H54 (cell line): Measurements from ENCODE around the gene POU6F2.
"Not testable (repeated sequence)": the region's sequence is repeated elsewhere in the genome, so short reads cannot be mapped to it uniquely, and the experiment has no call there.

Source experiments
- DNase-seq: peaks from one replicate; pipeline ENCODE4 v3.0.0; 2011; ENCODE audit warnings: low spot score, mixed read lengths; ENCODE audit not compliant: insufficient read length
- FAIRE-seq: peaks from 3 replicates; lab custom pipeline; 2011; peaks lifted over from hg19 to GRCh38; lab: Jason Lieb, UNC
- POLR2A ChIP-seq: IDR thresholded peaks from 2 replicates; pipeline ENCODE4 v1.6.1; 2011; ENCODE audit warnings: low read depth, mild to moderate bottlenecking, low read length

Gene POU6F2

DNA sequence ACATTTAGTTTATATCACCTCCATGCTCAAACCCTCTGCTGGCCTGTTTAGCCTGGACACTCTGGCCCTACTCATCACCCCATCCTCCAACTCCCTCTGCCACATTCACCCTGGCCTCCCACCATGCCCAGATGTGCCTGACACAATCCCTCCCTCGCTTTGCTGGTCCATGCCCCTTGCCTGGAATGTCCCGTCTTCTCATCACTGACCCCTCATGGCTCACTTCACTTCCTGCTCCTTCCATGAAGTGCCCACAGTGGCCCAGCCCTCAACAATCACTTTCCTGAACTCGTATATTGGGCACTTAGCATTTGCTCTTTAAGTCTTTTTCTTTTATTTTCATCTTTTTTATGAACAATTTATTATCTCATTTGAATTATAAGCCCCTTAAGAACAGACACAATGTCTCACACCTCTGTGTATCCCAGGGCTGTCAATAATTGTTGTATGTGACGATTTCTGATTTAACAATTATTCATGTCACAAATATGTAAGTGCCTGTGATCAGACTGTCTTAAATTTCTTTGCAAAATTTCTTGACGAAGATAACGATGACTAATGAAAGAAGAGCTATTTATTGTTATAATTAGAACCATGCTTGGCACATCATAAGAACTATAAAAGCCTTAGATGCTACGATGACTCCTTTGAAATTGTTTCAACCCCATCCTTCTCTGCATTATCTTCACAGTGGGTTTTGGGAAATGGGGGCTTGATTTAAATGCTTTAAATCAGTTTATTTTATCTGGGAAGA, 378.6 kb downstream of the POU6F2 start:
- TF ChIP-seq POLR2A: no peak
- no peak for FAIRE-seq
- no peak for DNase-seq

DNA sequence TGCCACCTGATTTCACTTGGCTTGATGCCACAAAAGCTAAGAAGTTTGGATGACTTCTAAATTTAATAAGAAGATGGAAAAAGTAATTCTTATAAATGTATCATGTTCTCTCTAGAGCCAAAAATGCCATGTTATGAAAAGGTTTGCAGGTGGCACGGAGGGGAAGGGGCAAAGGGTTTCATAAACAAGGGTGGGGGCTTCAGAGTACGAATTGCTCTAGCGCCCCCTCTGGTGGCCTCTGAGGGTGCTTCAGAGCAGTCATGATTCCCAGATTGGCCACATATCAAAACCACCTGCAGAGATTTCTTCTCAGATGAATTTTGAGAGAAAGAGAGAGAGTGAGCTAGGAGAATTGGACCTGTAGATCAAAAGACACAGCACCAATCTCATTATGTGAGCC, 379.9 kb downstream of the POU6F2 start:
- FAIRE-seq (no peak), DNase-seq (no peak)
- no peak for TF ChIP-seq POLR2A

DNA sequence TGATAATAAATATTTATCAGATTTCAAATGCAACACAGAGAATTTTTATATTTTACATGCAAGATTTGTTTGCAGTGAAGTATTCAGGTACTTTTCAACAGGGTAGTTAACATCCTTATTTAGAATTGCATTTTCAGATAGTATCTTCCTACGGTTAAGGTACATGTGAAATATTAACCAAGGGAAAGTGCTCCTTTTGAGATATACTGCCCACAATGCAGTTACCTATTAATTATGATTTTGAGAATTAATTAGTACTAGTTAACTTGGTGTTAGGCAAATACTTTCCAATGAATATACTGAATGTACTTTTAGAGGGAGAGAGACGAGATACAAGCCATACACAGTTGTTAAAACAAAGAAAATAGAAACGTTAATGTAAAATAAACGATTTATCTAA, 382.3 kb downstream of the POU6F2 start:
- FAIRE-seq (no peak), DNase-seq (no peak)
- no peak for TF ChIP-seq POLR2A

DNA sequence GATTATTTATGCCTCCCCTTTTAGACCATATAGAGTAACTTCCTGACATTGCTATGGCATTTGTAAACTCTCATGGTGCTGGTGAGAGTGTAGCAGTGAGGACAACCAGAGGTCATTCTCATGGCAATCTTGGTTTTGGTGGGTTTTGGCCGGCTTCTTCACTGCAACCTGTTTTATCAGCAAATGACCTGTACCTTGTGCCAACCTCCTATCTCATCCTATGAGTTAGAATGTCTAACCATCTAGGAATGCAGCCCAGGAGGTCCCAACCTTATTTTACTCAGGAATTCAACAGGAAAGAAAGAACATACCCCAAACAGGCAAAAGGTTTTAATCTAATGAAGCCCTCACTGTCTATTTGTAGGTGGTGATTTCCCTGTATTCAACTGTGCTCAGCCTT, 383.1 kb downstream of the POU6F2 start:
- DNase-seq: no peak
- FAIRE-seq: no peak
- no peak for TF ChIP-seq POLR2A

DNA sequence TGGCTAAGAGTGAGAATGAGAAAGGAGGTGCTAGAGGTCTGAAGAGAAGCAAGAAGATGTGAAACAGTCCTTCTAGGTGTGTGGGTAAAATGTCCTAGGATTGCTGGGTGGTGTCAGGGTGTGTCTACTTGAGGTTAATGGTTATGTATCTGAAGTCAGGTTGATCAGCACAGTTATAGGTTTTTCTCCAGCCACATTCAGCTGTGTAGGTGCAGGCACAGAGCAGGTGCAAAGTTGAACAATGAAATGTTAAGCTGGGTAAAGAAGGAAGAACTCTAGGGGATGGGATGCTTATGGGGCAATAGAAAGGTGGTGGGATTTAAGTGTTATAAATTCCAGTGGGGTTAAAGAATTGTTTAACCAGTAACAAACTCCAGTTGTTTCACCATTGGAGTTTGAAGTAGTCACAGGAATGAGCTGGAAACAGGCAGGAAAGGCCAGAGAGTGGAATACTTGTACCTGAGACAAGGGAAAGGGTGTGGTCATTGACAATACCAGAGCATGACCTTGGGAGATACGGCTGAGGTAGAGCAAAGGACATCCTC, 388.1 kb downstream of the POU6F2 start:
- TF ChIP-seq POLR2A: no peak
- FAIRE-seq (no peak), DNase-seq (no peak)

DNA sequence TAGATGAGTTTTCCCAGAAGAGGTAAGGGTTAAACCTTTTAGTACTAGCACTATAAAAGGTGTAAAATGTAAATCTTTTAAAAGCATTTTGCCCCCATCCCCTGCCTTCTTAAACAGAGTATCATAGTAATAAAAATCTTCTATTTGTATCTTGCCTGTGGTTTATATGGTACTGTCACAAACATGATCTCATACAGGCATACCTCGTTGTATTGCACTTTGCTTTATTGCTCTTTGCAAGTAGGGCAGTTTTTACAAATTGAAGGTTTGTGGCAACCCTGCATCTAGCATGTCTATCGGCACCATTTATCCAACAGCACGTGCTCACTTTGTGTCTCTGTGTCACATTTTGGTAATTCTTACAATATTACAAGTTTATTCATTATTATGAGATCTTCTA, 389.7 kb downstream of the POU6F2 start:
- TF ChIP-seq POLR2A: no peak
- FAIRE-seq (no peak), DNase-seq (no peak)

DNA sequence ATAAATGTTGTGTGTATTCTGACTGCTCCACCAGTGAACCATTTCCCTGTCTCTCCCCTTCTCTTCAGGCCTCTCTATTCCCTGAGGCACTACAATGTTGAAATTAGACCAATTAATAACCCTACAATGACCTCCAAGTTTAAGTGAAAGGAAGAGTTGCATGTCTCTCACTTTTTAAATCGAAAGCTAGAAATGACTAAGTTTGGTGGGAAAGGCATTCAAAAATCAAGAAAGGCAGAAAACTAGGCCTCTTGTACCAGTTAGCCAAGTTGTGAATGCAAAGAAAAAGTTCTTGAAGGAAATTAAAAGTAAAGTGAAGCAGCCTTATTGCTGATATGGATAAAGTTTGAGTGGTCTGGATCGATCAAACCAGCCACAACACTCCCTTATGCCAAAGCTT, 390.2 kb downstream of the POU6F2 start:
- TF ChIP-seq POLR2A: no peak
- no peak for DNase-seq
- FAIRE-seq: no peak

DNA sequence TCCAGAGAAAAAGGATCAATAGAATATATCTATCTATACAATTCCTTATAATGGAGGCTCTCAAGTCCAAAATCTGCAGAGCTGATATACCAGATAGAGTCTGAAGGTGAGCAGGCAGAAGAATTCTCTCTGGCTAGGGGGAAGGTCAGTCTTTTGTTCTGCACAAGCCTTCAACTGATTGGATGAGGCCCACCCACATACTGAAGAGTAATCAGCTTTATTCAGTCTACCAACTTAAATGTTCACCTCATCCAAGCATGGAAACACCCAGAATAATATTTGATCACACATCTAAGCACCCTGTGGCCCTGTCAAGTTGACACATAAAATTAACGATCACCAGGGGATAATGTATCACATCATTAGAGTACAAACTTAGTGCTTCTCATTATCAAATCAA, 394.7 kb downstream of the POU6F2 start:
- FAIRE-seq: no peak
- no peak for DNase-seq
- TF ChIP-seq POLR2A: no peak

DNA sequence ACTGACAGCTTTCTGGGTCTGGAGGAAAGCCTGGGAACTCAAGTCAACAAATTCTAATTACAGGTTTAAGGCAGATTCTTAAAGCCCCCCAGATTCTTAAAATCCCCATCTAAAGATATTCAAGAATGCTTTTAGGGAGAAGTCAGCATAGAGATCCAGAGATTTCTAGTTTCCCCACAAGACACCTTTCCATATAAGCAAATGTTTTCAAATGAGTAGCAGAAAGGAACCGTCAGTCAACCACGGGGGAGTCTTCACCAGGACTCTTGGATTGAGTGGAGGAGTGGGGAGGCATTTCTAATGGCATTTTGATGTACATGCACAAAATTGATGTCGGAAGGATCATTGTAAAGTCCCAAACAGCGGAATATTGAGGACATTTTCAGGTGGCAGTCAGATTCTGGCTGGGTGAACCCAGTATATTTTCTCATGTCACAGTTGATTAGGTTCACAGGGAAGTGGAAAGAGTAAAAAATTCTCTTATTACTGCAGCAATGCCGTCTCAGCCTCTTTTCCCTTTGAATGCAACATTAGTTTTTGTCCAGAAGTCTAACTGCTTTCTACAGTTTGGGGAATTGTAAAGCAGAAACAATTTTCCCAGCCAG, 396.8 kb downstream of the POU6F2 start:
- FAIRE-seq (no peak), DNase-seq (no peak)
- no peak for TF ChIP-seq POLR2A

DNA sequence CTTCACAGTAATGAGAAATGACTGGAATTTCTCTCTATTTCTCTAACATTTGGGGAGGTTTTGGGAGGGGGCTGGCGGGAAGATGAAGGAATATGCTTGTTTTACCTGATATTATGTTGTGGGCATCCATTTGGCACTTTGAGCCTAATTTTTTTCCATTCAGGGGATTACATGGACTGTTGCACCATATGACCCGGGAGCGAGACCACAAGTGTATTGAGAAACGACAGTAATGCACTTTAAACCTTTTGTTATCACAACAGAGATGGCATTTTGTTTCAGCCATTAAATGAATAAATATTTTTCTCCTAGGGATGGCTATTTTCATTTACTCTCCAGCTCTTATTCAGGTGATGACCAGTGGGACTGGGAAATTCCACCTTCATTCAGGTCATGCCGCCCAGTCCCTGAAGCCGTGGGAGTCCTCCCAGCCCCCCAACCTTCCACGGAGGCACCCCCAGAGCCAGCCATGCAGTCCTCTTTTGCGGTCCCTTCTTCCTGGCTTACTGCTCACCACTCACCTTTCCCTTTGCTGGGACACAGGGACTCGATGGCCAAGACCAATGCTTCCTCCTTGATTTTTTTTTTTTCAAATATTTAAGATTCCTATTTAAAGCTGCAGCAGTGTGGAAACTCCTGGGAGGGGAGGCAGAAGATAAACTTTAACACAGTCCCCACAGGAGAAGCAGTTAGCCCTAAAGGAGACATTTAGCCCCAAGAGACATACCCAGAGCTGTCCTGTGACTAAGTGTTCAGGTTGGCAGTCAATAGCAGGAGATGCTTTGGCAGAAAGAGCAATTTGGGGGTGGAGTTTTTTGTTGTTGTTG, 397.6 kb downstream of the POU6F2 start:
- TF ChIP-seq POLR2A: no peak
- no peak for DNase-seq
- no peak for FAIRE-seq

DNA sequence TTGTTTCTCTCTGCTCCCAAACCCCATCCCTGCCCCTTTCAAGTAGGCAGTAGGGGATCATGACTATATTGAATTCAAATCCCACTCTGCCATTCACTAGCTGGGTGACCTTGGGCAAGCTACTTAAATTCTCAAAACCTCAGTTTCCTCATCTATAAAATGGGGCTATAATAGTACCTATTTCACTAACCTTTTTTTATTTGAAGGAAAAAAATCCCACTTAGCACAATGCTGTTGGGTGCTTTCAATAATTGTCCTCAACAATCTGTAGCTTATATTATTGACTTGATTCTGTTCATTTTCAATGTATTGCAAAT, 398.1 kb downstream of the POU6F2 start:
- no peak for TF ChIP-seq POLR2A
- no peak for FAIRE-seq
- no peak for DNase-seq

DNA sequence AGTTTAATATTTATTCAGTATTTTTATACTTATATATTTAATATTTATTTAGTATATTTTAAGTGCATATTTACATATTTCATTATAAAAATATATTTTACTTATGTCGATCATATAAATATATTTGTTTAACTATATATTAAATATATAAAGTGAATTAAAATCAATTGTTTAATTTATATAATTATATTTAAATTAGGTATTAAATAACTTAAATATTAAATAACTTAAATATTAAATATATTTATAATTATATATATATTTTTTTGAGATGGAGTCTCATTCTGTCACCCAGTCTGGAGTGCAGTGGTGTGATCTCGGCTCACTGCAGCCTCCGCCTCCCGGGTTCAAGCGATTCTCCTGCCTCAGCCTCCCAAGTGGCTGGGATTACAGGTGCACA, 399.2 kb downstream of the POU6F2 start:
- not testable (repeated sequence) for DNase-seq, FAIRE-seq

DNA sequence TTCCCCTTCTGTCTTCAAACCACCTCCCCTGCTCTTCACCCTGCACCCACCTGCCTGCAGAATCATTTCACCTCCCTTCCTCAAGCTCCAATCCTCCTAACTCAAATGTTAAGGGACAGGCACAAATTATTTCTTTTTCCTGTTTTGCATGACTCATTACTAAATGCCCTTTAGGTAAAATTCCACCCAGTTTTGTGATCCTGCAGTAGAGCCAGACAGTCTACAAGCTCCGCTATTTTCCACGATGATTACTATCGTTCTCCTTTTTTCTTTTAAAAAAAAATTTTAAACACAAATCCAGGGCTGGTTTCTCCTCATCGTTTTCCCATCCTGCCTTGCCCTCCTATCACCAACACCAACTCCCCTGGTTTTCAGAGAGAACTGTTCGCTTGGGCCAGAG, 401.7 kb downstream of the POU6F2 start:
- no peak for TF ChIP-seq POLR2A
- no peak for FAIRE-seq
- DNase-seq: no peak

DNA sequence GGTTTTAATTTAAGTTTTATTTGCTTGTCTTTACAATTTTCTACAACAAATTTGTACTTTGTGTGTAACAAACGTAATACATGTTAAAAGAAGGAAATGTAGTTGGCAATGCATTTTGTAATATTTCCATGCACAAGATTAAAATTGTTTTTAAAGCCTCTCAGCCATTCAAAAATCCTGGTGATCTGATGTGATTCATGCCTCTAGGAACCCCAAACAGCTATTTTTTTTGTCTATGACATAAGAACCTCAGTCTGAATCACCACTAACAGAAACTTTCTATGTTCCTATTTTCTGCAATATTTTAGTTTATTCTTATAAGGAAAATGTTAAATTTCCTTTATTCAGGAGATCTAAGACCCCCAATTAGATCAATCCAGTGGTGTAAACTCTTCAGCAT, 405.4 kb downstream of the POU6F2 start:
- DNase-seq: no peak
- no peak for TF ChIP-seq POLR2A
- FAIRE-seq: no peak

DNA sequence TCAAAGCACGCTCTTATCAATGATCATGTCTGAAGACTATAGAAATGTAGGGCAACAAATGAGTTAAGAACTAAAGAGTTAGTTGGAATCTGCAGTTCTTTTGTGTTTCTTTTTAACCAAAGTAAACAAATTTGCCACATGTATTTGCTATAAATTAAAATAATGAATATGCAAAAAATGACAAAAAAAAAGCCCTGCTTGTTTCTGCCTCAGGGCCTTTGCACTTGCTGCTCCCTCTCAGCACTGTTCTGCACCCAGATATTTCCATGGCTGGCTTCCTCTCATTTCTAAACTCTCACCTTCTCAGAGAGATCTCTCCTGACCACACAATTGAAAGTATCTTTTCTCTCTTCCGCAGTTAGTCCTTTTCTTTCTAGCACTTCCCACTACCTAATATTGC, 406.7 kb downstream of the POU6F2 start:
- no peak for DNase-seq
- no peak for TF ChIP-seq POLR2A
- FAIRE-seq: no peak
